Osteocyte (in vitro differentiated cells): Measurements from ENCODE around the gene MICALL1. TPM values are rescaled to one million over a fixed set of nuclear protein-coding genes. Genes with fewer than 3 reads are reported as not detected.

Experiments used
- DNase-seq: peaks from one replicate; pipeline ENCODE4 v3.0.0; 2021; ENCODE audit warnings: mixed read lengths; ENCODE audit not compliant: unreplicated experiment; ENCODE audit errors: extremely low spot score
- H3K27ac Mint-ChIP-seq: one replicate; pipeline ENCODE4 v1.8.0; 2021; ENCODE audit warnings: mild to moderate bottlenecking, mixed read lengths; ENCODE audit not compliant: unreplicated experiment
- H3K27me3 Mint-ChIP-seq: one replicate; pipeline ENCODE4 v1.8.0; 2021; ENCODE audit warnings: mixed read lengths; ENCODE audit not compliant: unreplicated experiment
- H3K36me3 Mint-ChIP-seq: one replicate; pipeline ENCODE4 v1.8.0; 2021; ENCODE audit warnings: mixed read lengths; ENCODE audit not compliant: unreplicated experiment
- H3K4me1 Mint-ChIP-seq: one replicate; pipeline ENCODE4 v1.8.0; 2021; ENCODE audit warnings: mixed read lengths; ENCODE audit not compliant: unreplicated experiment
- H3K4me3 Mint-ChIP-seq: one replicate; pipeline ENCODE4 v1.8.0; 2021; ENCODE audit warnings: mild to moderate bottlenecking, moderate library complexity, mixed read lengths; ENCODE audit not compliant: unreplicated experiment
- H3K9me3 Mint-ChIP-seq: one replicate; pipeline ENCODE4 v1.8.0; 2021; ENCODE audit warnings: mixed read lengths; ENCODE audit not compliant: unreplicated experiment
- total RNA-seq: library from RNA; stranded (reverse); gene quantifications from 2 replicates; pipeline ENCODE4 v1.2.1, GENCODE V29; 2021
- TF ChIP-seq, protein P1 (sequence below): fragments of 200-600 bp; sonication (generic); IDR thresholded peaks from 2 replicates; pipeline ENCODE4 v1.5.0; 2021; ENCODE audit warnings: antibody characterized with exemption, mild to moderate bottlenecking, moderate library complexity

The MICALL1 gene
- total RNA-seq, 1 donor from 2014 or later: 51.2 TPM

DNA sequence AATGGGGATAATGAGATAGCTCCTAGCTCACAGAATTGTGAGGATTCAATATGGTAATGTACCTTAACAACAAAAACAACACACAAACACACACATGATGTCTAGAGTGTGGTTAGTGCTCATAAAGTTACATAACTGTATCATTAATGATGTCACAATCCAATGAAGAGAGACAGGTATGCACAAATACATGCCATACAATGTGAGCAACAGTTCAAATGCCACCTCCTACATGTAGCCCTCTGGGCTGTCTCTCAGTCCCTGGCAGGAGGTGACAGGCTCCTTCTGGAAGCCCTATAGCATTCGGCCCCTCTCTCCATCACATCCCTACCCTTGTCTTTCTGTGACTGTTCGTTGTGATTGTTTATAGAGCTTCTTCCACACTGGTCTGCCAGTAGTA lies 8.3 kb upstream of the MICALL1 start:
- Mint-ChIP-seq H3K27me3 (no peaks in the 10 kb centered on the region), H3K4me1 (peaks cover 44% of the 10 kb centered on the region), H3K9me3 (no peaks in the 10 kb centered on the region), H3K36me3 (no peaks in the 10 kb centered on the region), H3K4me3 (no peak overlapping the region), H3K27ac (peak overlapping the region; percentile 83)
- TF ChIP-seq, protein P1, sequence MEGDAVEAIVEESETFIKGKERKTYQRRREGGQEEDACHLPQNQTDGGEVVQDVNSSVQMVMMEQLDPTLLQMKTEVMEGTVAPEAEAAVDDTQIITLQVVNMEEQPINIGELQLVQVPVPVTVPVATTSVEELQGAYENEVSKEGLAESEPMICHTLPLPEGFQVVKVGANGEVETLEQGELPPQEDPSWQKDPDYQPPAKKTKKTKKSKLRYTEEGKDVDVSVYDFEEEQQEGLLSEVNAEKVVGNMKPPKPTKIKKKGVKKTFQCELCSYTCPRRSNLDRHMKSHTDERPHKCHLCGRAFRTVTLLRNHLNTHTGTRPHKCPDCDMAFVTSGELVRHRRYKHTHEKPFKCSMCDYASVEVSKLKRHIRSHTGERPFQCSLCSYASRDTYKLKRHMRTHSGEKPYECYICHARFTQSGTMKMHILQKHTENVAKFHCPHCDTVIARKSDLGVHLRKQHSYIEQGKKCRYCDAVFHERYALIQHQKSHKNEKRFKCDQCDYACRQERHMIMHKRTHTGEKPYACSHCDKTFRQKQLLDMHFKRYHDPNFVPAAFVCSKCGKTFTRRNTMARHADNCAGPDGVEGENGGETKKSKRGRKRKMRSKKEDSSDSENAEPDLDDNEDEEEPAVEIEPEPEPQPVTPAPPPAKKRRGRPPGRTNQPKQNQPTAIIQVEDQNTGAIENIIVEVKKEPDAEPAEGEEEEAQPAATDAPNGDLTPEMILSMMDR: no peak
- DNase-seq: no peak

DNA sequence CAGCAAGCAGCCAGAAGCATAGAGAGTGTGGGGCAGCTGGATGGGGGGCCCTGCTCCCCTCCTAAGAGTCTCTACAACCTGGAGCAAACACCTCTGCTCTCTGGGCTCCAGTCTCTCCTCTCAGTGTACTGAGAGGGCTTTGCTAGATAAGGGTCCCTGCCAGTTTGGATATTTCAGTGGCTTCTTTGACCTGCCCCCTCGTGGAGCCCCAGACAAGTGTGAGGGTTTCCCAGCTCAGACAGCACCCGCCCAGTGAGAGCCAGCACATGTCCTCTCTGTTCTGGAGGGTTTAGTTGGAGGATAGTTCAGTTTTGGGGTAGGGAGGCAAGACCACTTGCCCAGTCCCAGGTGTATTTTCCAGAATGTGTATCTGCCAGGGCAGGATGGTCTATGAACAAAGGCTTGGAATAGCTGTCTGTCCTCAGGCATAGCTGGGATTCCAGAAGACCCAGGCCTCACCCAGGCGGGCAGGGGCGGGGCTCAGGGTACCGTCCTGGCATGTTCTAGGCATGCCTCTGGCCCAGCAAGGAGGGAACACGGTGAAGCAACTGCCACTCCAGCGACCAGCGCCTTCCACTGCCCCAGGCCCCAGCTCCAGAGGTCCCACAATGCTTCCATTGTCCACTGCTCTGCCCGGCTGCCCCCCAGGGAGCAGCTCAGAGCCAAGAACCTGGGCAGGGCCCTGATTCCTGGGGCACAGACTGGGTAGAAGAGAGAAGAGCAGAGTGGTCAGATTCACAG lies 7.5 kb upstream of the MICALL1 start:
- no peaks in the 10 kb centered on the region for H3K9me3 Mint-ChIP-seq
- TF ChIP-seq, protein P1: no peak
- H3K4me1 Mint-ChIP-seq: peaks cover 36% of the 10 kb centered on the region
- H3K27me3 Mint-ChIP-seq: no peaks in the 10 kb centered on the region
- peak overlapping the region; percentile 83 for H3K27ac Mint-ChIP-seq
- no peaks in the 10 kb centered on the region for H3K36me3 Mint-ChIP-seq
- no peak overlapping the region for H3K4me3 Mint-ChIP-seq
- no peak for DNase-seq

DNA sequence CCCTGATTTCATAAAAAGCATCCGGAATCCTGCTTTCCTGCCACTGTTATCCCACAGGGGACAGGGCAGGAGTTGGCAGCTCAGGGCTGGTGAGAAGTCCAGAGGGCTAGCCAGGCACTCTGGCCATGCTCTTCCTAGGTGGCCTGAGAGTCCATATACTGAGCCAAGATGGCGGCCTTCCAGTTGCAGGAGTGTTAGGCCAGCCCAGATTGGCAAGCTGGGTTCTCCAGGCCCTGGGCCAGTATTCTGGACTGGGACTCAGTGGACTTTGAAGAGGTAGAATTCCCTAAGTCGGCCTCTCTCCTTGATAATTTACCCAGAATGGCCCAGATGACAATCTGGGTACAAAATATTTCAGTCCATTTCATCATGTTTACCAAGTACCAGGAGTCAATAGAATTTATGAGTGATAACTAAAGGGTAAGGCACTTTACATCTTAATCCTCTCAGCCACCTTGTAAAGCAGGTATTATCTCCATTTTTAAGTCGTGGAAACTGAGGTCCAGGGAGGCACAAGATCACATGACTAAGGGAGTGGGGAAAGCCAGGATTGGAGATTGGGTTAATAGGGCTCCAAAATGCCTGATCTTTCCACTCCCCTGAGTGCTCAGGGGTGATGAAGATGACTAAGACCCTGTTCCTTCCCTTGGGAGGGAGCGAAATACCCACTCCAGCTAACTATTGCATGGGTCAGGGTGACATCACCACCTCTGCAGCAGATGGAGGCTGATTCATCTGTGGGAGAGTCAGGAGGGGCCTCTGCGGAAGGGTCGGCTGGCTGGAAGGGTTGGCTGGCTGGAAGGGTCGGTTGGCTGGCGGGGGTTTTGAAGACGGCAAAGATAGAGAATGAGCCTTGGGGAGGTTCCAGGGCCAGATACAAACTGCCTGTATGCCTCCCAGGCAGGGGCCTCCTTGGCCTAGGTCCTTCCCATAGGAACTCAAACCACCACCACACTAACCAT lies 1.2 kb upstream of the MICALL1 start:
- Mint-ChIP-seq H3K27me3 (no peaks in the 10 kb centered on the region), H3K9me3 (no peaks in the 10 kb centered on the region), H3K36me3 (no peaks in the 10 kb centered on the region), H3K4me3 (peak overlapping the region; percentile 72), H3K4me1 (peaks cover 38% of the 10 kb centered on the region), H3K27ac (peak overlapping the region; percentile 88)
- DNase-seq: no peak
- TF ChIP-seq, protein P1: no peak

DNA sequence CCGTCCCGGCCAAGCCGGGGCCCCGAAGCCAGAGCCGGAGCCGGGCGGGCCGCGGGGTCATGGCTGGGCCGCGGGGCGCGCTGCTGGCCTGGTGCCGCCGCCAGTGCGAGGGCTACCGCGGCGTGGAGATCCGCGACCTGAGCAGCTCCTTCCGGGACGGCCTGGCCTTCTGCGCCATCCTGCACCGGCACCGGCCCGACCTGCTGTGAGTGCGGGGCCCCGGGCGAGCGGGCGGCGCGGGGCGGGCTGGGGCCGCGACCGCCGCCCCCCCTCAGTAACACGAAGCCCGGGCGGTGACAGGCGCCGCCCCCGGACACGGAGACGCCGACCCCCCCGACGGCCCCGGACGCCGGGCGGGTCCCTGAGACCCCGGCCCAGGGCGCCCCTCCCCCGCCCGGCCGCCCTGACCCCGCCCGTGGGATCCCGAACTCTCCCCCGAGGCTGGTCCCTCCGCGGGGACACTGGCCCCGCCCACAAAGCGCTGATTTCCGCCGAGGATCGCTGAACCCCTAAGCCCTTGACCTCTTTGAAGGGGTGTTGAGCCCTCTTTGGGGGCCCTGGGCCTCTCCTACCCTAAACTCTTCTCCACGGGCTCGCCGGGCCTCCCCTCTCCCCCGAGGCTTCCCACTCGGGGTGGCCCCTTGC lies 389 bp downstream of the MICALL1 start:
- no peaks in the 10 kb centered on the region for H3K36me3 Mint-ChIP-seq
- TF ChIP-seq, protein P1: no peak
- H3K9me3 Mint-ChIP-seq: no peaks in the 10 kb centered on the region
- no peak for DNase-seq
- H3K27me3 Mint-ChIP-seq: no peaks in the 10 kb centered on the region
- peak overlapping the region; percentile 83 for H3K27ac Mint-ChIP-seq
- peaks cover 55% of the 10 kb centered on the region for H3K4me1 Mint-ChIP-seq
- H3K4me3 Mint-ChIP-seq: peak overlapping the region; percentile 80
